ENCODE measurements around the gene ATG9B. TPM values are rescaled to one million over a fixed set of nuclear protein-coding genes. Genes with fewer than 3 reads are reported as not detected.

The ATG9B gene
- total and polyA plus RNA-seq, 9 of the 15 experiments (the other 6 are each of a cell fraction or from before 2014, with no cell fraction given): 0.29 to 8.0 (median 2.1) TPM

DNA sequence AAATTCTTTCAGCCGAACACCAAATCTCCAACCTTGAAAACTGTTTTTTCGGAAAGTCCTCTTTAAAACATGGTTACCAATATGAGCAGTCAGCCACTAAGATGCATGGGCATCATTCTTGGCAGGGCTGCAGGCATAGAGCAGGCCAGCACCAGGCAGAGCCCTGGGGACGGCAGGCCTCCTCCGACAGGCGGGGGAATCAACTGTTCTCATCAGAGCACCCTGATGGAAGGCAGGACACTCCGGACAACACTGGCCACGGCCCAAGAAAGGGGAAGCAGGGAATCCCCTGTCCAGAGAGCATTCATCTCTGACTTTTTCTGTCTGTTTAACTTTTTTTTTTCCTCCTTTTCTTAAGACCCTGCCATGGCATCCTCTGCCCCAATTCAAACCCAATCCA is 34.8 kb downstream of the ATG9B start:
- Histone ChIP-seq H4K20me1 (replicated peaks; ENCODE audit: control insufficient read depth, insufficient read depth, low read length) (no peaks in the 10 kb centered on the region), H3K4me3 (no peak overlapping the region), H3K4me2 (ENCODE audit: insufficient read depth, low read length) (no peak overlapping the region), H3K36me3 (ENCODE audit: control insufficient read depth, insufficient read depth, low read length) (no peaks in the 10 kb centered on the region), H3K27ac (ENCODE audit: extremely low read depth, low read depth, low read length) (no peak overlapping the region), H3K9me1 (ENCODE audit: control insufficient read depth, insufficient read depth, low read length) (no peaks in the 10 kb centered on the region), H3K79me2 (ENCODE audit: control insufficient read depth, insufficient read depth, low read length) (no peaks in the 10 kb centered on the region), H3K9me3 (replicated peaks; ENCODE audit: control insufficient read depth, insufficient read depth, low read depth, low read length) (no peaks in the 10 kb centered on the region; the same call in 1 of the 2 replicates), H3K27me3 (ENCODE audit: control insufficient read depth in 2 of 2, insufficient read depth in 2 of 2, low read length in 2 of 2) (no peaks in the 10 kb centered on the region), H3K9ac (ENCODE audit: insufficient read depth in 1 of 2, low read depth in 2 of 2, low read length in 2 of 2) (no peak overlapping the region), H3K4me1 (replicated peaks in 1 of 2; ENCODE audit: control insufficient read depth in 2 of 2, insufficient read depth in 2 of 2, low read length in 2 of 2) (peaks cover 36 to 46% of the 10 kb centered on the region in 2 experiments), H2AFZ (ENCODE audit: low read depth, low read length) (no peak overlapping the region)
- intact Hi-C loops (cut with micrococcal nuclease): loop anchor here (2.0 to 5.0 kb wide), 2 partner anchors 113 to 178 kb away; partner anchors contain the start of gene GBX1
- ChIA-PET POLR2A (interaction anchor here (0.6 kb wide), 1 partner anchor 616 kb away, joined by 3 read pairs; no protein-coding TSS in a partner anchor), CTCF (ENCODE audit: low intra/inter-chr PET ratio) (interaction anchor here (0.6 to 2.8 kb wide), 8 partner anchors 9 to 181 kb away, joined by 3 to 36 read pairs (median 6); no protein-coding TSS in a partner anchor)
- no TSS peak for BruUV-seq (replicated peaks)
- no peak for DNase-seq (ENCODE audit: extremely low read depth in 1 of 4, low spot score in 3 of 4)
- FAIRE-seq: no peak
- in situ Hi-C loops (cut with MboI): loop anchor here (5.0 kb wide), 2 partner anchors 92 to 202 kb away; no protein-coding TSS in a partner anchor
- TF ChIP-seq NCOA2 (IDR thresholded peaks at IDR 0.05; ENCODE audit: partially characterized antibody in 2 of 2): no peak
- TF ChIP-seq, protein P1, sequence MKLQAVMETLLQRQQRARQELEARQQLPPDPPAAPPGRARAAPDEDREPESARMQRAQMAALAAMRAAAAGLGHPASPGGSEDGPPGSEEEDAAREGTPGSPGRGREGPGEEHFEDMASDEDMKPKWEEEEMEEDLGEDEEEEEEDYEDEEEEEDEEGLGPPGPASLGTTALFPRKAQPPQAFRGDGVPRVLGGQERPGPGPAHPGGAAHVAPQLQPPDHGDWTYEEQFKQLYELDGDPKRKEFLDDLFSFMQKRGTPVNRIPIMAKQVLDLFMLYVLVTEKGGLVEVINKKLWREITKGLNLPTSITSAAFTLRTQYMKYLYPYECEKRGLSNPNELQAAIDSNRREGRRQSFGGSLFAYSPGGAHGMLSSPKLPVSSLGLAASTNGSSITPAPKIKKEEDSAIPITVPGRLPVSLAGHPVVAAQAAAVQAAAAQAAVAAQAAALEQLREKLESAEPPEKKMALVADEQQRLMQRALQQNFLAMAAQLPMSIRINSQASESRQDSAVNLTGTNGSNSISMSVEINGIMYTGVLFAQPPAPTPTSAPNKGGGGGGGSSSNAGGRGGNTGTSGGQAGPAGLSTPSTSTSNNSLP (IDR thresholded peaks at IDR 0.05; ENCODE audit: borderline replicate concordance, low read depth, low read length): no peak
- WGBS (ENCODE audit: insufficient coverage, low coverage, missing lambda C conversion rate): 58% methylated on average over 7 of the region's 7 CpGs
- ATAC-seq: no peak
